Smooth muscle cell (in vitro differentiated cells): ENCODE results near the gene LACTBL1. TPM values are rescaled to one million over a fixed set of nuclear protein-coding genes. Genes with fewer than 3 reads are reported as not detected.
"Not testable (repeated sequence)": the region's sequence is repeated elsewhere in the genome, so short reads cannot be mapped to it uniquely, and the experiment has no call there.

Experiments used
- DNase-seq: peaks from one replicate; lab custom pipeline; 2025; ENCODE audit not compliant: unreplicated experiment; lab: John Stamatoyannopoulos, UW
- H2AFZ ChIP-seq: fragments of 200-600 bp; sonication (generic); 2 replicates; pipeline ENCODE4 v1.6.0; 2016; ENCODE audit warnings: antibody characterized with exemption, low read depth, mild to moderate bottlenecking
- H3F3A ChIP-seq: fragments of 200-600 bp; sonication (generic); 2 replicates; pipeline ENCODE4 v1.6.0; 2017; ENCODE audit warnings: antibody characterized with exemption, low read depth
- H3K27ac ChIP-seq: fragments of 200-600 bp; sonication (generic); 2 replicates; pipeline ENCODE4 v1.5.1; 2016; ENCODE audit warnings: low read depth, mild to moderate bottlenecking
- H3K27me3 ChIP-seq: fragments of 200-600 bp; sonication (generic); 2 replicates; pipeline ENCODE4 v1.6.1; 2016; ENCODE audit warnings: low read depth, mild to moderate bottlenecking
- H3K36me3 ChIP-seq: fragments of 200-600 bp; sonication (generic); 2 replicates; pipeline ENCODE4 v1.5.1; 2016; ENCODE audit warnings: low read depth
- H3K4me1 ChIP-seq: fragments of 200-600 bp; sonication (generic); 2 replicates; pipeline ENCODE4 v1.5.1; 2016; ENCODE audit warnings: low read depth
- H3K4me2 ChIP-seq: fragments of 200-600 bp; sonication (generic); 2 replicates; pipeline ENCODE4 v1.6.0; 2016; ENCODE audit warnings: mild to moderate bottlenecking
- H3K4me3 ChIP-seq: fragments of 200-600 bp; sonication (generic); 2 replicates; pipeline ENCODE4 v1.5.1; 2016; ENCODE audit warnings: mild to moderate bottlenecking
- H3K79me2 ChIP-seq: fragments of 200-600 bp; sonication (generic); 2 replicates; pipeline ENCODE4 v1.6.0; 2016; ENCODE audit warnings: low read depth, mild to moderate bottlenecking
- H3K9ac ChIP-seq: fragments of 200-600 bp; sonication (generic); 2 replicates; pipeline ENCODE4 v1.6.0; 2016; ENCODE audit warnings: low read depth
- H3K9me3 ChIP-seq: fragments of 200-600 bp; sonication (generic); replicated peaks from 2 replicates; pipeline ENCODE4 v1.5.1; 2016; ENCODE audit warnings: low read depth
- H4K20me1 ChIP-seq: fragments of 200-600 bp; sonication (generic); 2 replicates; pipeline ENCODE4 v1.6.0; 2016; ENCODE audit warnings: low read depth
- CTCF ChIP-seq: fragments of 200-600 bp; sonication (generic); IDR thresholded peaks from 2 replicates; pipeline ENCODE4 v1.5.1; 2017; ENCODE audit warnings: borderline replicate concordance, mild to moderate bottlenecking, antibody characterized with exemption; ENCODE audit not compliant: insufficient read depth, poor library complexity, severe bottlenecking
- WGBS: methylation state at CpG from one replicate; pipeline ENCODE4 v1.1.7; 2016; ENCODE audit warnings: low lambda C conversion rate; 5-methylcytosine and 5-hydroxymethylcytosine counted together
- polyA plus RNA-seq: library from polyadenylated mRNA; unstranded; fragments of >200 nt; fragmentation: Nextera tagmentation; extraction: Ambion mirVana; gene quantifications from 2 replicates; pipeline ENCODE4 v1.2.1, GENCODE V29; 2016
- total RNA-seq: library from RNA; depleted of rRNA; stranded (reverse); fragments of >200 nt; gene quantifications from 2 replicates; pipeline ENCODE4 v1.2.3, GENCODE V29; 2014

LACTBL1 gene
- total and polyA plus RNA-seq, 2 experiments from 2014 or later, result not detected

GRCh38 chr1:23013657-23014056 lies 41.0 kb upstream of the LACTBL1 start:
- no peaks in the 10 kb centered on the region for H3K4me1 ChIP-seq
- H3K4me2 ChIP-seq, result no peak overlapping the region
- no peaks in the 10 kb centered on the region for H3K27me3 ChIP-seq
- no peak for DNase-seq
- H3F3A ChIP-seq, result no peaks in the 10 kb centered on the region
- no peaks in the 10 kb centered on the region for H3K79me2 ChIP-seq
- no peak for TF ChIP-seq CTCF
- no peaks in the 10 kb centered on the region for H3K36me3 ChIP-seq
- H4K20me1 ChIP-seq, result no peaks in the 10 kb centered on the region
- WGBS, result 90% methylated on average over 3 of the region's 3 CpGs
- no peak overlapping the region for H3K4me3 ChIP-seq
- H2AFZ ChIP-seq, result no peak overlapping the region
- no peaks in the 10 kb centered on the region for H3K9me3 ChIP-seq
- no peak overlapping the region for H3K27ac ChIP-seq
- no peak overlapping the region for H3K9ac ChIP-seq

GRCh38 chr1:23010025-23010424 lies 37.4 kb upstream of the LACTBL1 start:
- H3K79me2 ChIP-seq, H3K4me1 ChIP-seq, H3K27ac ChIP-seq, H4K20me1 ChIP-seq, H3K27me3 ChIP-seq, H3K4me2 ChIP-seq, DNase-seq, H2AFZ ChIP-seq, H3K9ac ChIP-seq, H3F3A ChIP-seq, H3K36me3 ChIP-seq, H3K9me3 ChIP-seq, H3K4me3 ChIP-seq: not testable (repeated sequence)
- WGBS, result 89% methylated on average over 8 of the region's 8 CpGs

- Histone ChIP-seq H3K79me2 (no peaks in the 10 kb centered on the region), H3K27ac (no peak overlapping the region), H3K9me3 (no peaks in the 10 kb centered on the region), H4K20me1 (no peaks in the 10 kb centered on the region), H3K27me3 (peaks cover 3% of the 10 kb centered on the region), H3K36me3 (no peaks in the 10 kb centered on the region), H3K9ac (no peak overlapping the region), H3F3A (no peaks in the 10 kb centered on the region), H2AFZ (no peak overlapping the region), H3K4me2 (no peak overlapping the region), H3K4me3 (no peak overlapping the region), H3K4me1 (no peaks in the 10 kb centered on the region)
- WGBS, result 94% methylated on average over 2 of the region's 2 CpGs
- TF ChIP-seq CTCF, result no peak
- no peak for DNase-seq
Measured at GRCh38 chr1:23008901-23009300, 36.2 kb upstream of the LACTBL1 start.

GRCh38 chr1:23007106-23007505 lies 34.4 kb upstream of the LACTBL1 start:
- Histone ChIP-seq H3K9me3 (no peaks in the 10 kb centered on the region), H4K20me1 (no peaks in the 10 kb centered on the region), H3F3A (no peaks in the 10 kb centered on the region), H3K36me3 (no peaks in the 10 kb centered on the region), H3K27ac (no peak overlapping the region), H3K4me1 (no peaks in the 10 kb centered on the region), H3K4me2 (no peak overlapping the region), H3K4me3 (no peak overlapping the region), H3K27me3 (peaks cover 3% of the 10 kb centered on the region), H2AFZ (no peak overlapping the region), H3K79me2 (no peaks in the 10 kb centered on the region), H3K9ac (no peak overlapping the region)
- DNase-seq, result no peak
- 91% methylated on average over 4 of the region's 4 CpGs for WGBS
- TF ChIP-seq CTCF, result no peak

- H3K27ac ChIP-seq, H3K79me2 ChIP-seq, H3K36me3 ChIP-seq, H2AFZ ChIP-seq, H3K27me3 ChIP-seq, H3K9me3 ChIP-seq, H3K9ac ChIP-seq, H3K4me3 ChIP-seq, H3K4me2 ChIP-seq, H4K20me1 ChIP-seq, H3F3A ChIP-seq, DNase-seq, H3K4me1 ChIP-seq: not testable (repeated sequence)
- WGBS, result 88% methylated on average over 3 of the region's 3 CpGs
Measured at GRCh38 chr1:23004769-23005168, 32.1 kb upstream of the LACTBL1 start.
